ENCODE measurements around the gene HPCAL4.

HPCAL4 gene

GRCh38 chr1:39691383-39692151 lies at the start of gene HPCAL4:
Gene HPCAL4, minus strand, starts transcription at chr1:39691433. Its CDS starts 6,830 bp downstream, at chr1:39684603.
- DNase-seq (ENCODE audit: low read depth) = peak; percentile 79

GRCh38 chr1:39738622-39739366 lies 47.6 kb upstream of the HPCAL4 start, which contains the start of gene PPIE:
Gene PPIE, plus strand, starts transcription at chr1:39738882. Its CDS starts 19 bp downstream, at chr1:39738901.
- peak; percentile 94 for DNase-seq (ENCODE audit: low read depth)

GRCh38 chr1:39737546-39738169 lies 46.4 kb upstream of the HPCAL4 start:
- DNase-seq (ENCODE audit: low read depth) = no peak

- DNase-seq (ENCODE audit: low read depth) = no peak
These were observed 44.5 kb upstream of the HPCAL4 start for GRCh38 chr1:39735731-39736130.

GRCh38 chr1:39733161-39733560 lies 41.9 kb upstream of the HPCAL4 start:
- DNase-seq (ENCODE audit: low read depth) = no peak

GRCh38 chr1:39732730-39733129 lies 41.5 kb upstream of the HPCAL4 start:
- no peak for DNase-seq (ENCODE audit: low read depth)

- DNase-seq (ENCODE audit: low read depth) = no peak
These were observed 38.6 kb upstream of the HPCAL4 start for GRCh38 chr1:39729842-39730241.

- DNase-seq (ENCODE audit: low read depth) = no peak
These were observed 37.8 kb upstream of the HPCAL4 start for GRCh38 chr1:39729030-39729429.

- DNase-seq (ENCODE audit: low read depth) = no peak
These were observed 36.7 kb upstream of the HPCAL4 start for GRCh38 chr1:39727932-39728317.

GRCh38 chr1:39727221-39727931 lies 36.1 kb upstream of the HPCAL4 start:
- DNase-seq (ENCODE audit: low read depth) = no peak

- DNase-seq (ENCODE audit: low read depth) = no peak
These were observed 35.4 kb upstream of the HPCAL4 start for GRCh38 chr1:39726600-39726999.

GRCh38 chr1:39722495-39722894 lies 31.3 kb upstream of the HPCAL4 start:
- no peak for DNase-seq (ENCODE audit: low read depth)

GRCh38 chr1:39721664-39722063 lies 30.4 kb upstream of the HPCAL4 start:
- DNase-seq (ENCODE audit: low read depth) = no peak

- DNase-seq (ENCODE audit: low read depth) = no peak
These were observed 29.1 kb upstream of the HPCAL4 start for GRCh38 chr1:39720094-39720999.

- DNase-seq (ENCODE audit: low read depth) = no peak
These were observed 26.6 kb upstream of the HPCAL4 start for GRCh38 chr1:39717809-39718208.

- DNase-seq (ENCODE audit: low read depth) = no peak
These were observed 22.3 kb upstream of the HPCAL4 start for GRCh38 chr1:39713557-39713956.

- no peak for DNase-seq (ENCODE audit: low read depth)
These were observed 20.7 kb upstream of the HPCAL4 start for GRCh38 chr1:39711966-39712340.

GRCh38 chr1:39711104-39711965 lies 20.1 kb upstream of the HPCAL4 start:
- DNase-seq (ENCODE audit: low read depth) = no peak

- no peak for DNase-seq (ENCODE audit: low read depth)
These were observed 16.3 kb upstream of the HPCAL4 start for GRCh38 chr1:39707506-39707905.

GRCh38 chr1:39704757-39705156 lies 13.5 kb upstream of the HPCAL4 start:
- DNase-seq (ENCODE audit: low read depth) = no peak

Data from activated T-helper 9 cell treated with anti-CD3 and anti-CD28 coated beads, Interleukin-2, amount 50 U/mL, for 16 hours (primary cell).